ENCODE measurements around the gene MRPL24. TPM values are rescaled to one million over a fixed set of nuclear protein-coding genes. Genes with fewer than 3 reads are reported as not detected.

Gene MRPL24
- total and polyA plus RNA-seq, 9 of the 15 experiments (the other 6 are each of a cell fraction or from before 2014, with no cell fraction given): 74.3 to 267 (median 113) TPM

- TF ChIP-seq XRCC3 (IDR thresholded peaks at IDR 0.05) (no peak), FOXJ2 (tag; IDR thresholded peaks at IDR 0.05) (no peak), ZNF121 (CRISPR knock-in tag; conservative IDR thresholded peaks at IDR 0.05) (no peak), PBX2 (CRISPR knock-in tag; IDR thresholded peaks at IDR 0.05; ENCODE audit: low read depth) (no peak), PBX2 (tag; conservative IDR thresholded peaks at IDR 0.05; ENCODE audit: low read depth) (0 out of 2 replicates have a peak, but pooled peaks have one; percentile 25), ASH1L (IDR thresholded peaks at IDR 0.05; ENCODE audit: borderline replicate concordance, low read depth, partially characterized antibody) (no peak), EP400 (IDR thresholded peaks at IDR 0.05) (no peak), JUNB (CRISPR knock-in tag; conservative IDR thresholded peaks at IDR 0.05) (no peak), TAF15 (IDR thresholded peaks at IDR 0.05; ENCODE audit: low read depth, low read length) (no peak), ZNF76 (CRISPR knock-in tag; IDR thresholded peaks at IDR 0.05; ENCODE audit: borderline replicate concordance) (peak; percentile 74; the same call in 1 of the 2 replicates), ATF1 (CRISPR knock-in tag; IDR thresholded peaks at IDR 0.05) (no peak), ATF1 (tag; IDR thresholded peaks at IDR 0.05) (no peak), CUX1 (CRISPR knock-in tag; IDR thresholded peaks at IDR 0.05) (peak; percentile 88), KDM4B (IDR thresholded peaks at IDR 0.05; ENCODE audit: borderline replicate concordance in 2 of 2, low read depth in 1 of 2) (no peak), CBX2 (IDR thresholded peaks at IDR 0.05; ENCODE audit: insufficient read depth, low read length, poor library complexity, severe bottlenecking) (no peak), SRF (CRISPR knock-in tag; IDR thresholded peaks at IDR 0.05) (no peak), SRSF1 (IDR thresholded peaks at IDR 0.05; ENCODE audit: low read depth, low read length) (no peak), RBM15 (IDR thresholded peaks at IDR 0.05; ENCODE audit: insufficient read depth, low read length) (no peak), DPF2 (IDR thresholded peaks at IDR 0.05) (peak; percentile 76), SNRNP70 (optimal IDR thresholded peaks at IDR 0.05; ENCODE audit: low read depth, low read length) (no peak), TEAD1 (CRISPR knock-in tag; IDR thresholded peaks at IDR 0.05) (peak in 1 of 2 experiments; percentile 88; a peak in 2 of 4 replicates), SRSF3 (IDR thresholded peaks at IDR 0.05; ENCODE audit: insufficient read depth, low read length) (no peak), ZBTB7A (IDR thresholded peaks at IDR 0.05; ENCODE audit: borderline replicate concordance, control insufficient read depth, low read depth, low read length) (no peak)
Observed at GRCh38 chr1:156755527-156755950, 14.7 kb upstream of the MRPL24 start (continued).
